ENCODE results near the gene CHST13.

GRCh38 chr3:126488886-126489569 lies 34.9 kb upstream of the CHST13 start:
- TF ChIP-seq CTCF (conservative IDR thresholded peaks at IDR 0.05; ENCODE audit: low read depth, low read length), result no peak
- TF ChIP-seq CEBPB (IDR thresholded peaks at IDR 0.05; ENCODE audit: low read depth, low read length), result no peak
